ENCODE data around the gene TPSAB1. TPM values are rescaled to one million over a fixed set of nuclear protein-coding genes. Genes with fewer than 3 reads are reported as not detected.

Gene TPSAB1
- total RNA-seq, 4 donors from 2014 or later, result 20.8 to 86.2 (median 31.4) TPM

- DNase-seq (ENCODE audit: low spot score) (no peak), ATAC-seq (ENCODE audit: low FRiP score) (no peak)
- TF ChIP-seq CTCF (IDR thresholded peaks at IDR 0.05), result no peak
Observed at GRCh38 chr16:1282324-1282973, 41.9 kb downstream of the TPSAB1 start.

- ATAC-seq (ENCODE audit: low FRiP score) (no peak), DNase-seq (ENCODE audit: low spot score) (no peak)
- TF ChIP-seq CTCF (IDR thresholded peaks at IDR 0.05), result no peak
Observed at GRCh38 chr16:1283296-1283695, 42.8 kb downstream of the TPSAB1 start.

GRCh38 chr16:1283996-1284616 lies 43.6 kb downstream of the TPSAB1 start:
- no peak for TF ChIP-seq CTCF (IDR thresholded peaks at IDR 0.05)
- ATAC-seq (ENCODE audit: low FRiP score), result no peak
- no peak for DNase-seq (ENCODE audit: low spot score)

GRCh38 chr16:1285669-1286512 lies 45.4 kb downstream of the TPSAB1 start:
- ATAC-seq (ENCODE audit: low FRiP score) (no peak), DNase-seq (ENCODE audit: low spot score) (no peak)
- TF ChIP-seq CTCF (IDR thresholded peaks at IDR 0.05), result no peak

GRCh38 chr16:1286513-1287094 lies 46.1 kb downstream of the TPSAB1 start:
- DNase-seq (ENCODE audit: low spot score) (no peak), ATAC-seq (ENCODE audit: low FRiP score) (no peak)
- TF ChIP-seq CTCF (IDR thresholded peaks at IDR 0.05), result no peak

- DNase-seq (ENCODE audit: low spot score) (no peak), ATAC-seq (ENCODE audit: low FRiP score) (no peak)
- TF ChIP-seq CTCF (IDR thresholded peaks at IDR 0.05), result no peak
Observed at GRCh38 chr16:1287982-1288670, 47.6 kb downstream of the TPSAB1 start.
